Naive thymus-derived CD4-positive, alpha-beta T cell (primary cell): ENCODE measurements around the gene NPHP4. TPM values are rescaled to one million over a fixed set of nuclear protein-coding genes. Genes with fewer than 3 reads are reported as not detected.

ENCODE experiments used
- ATAC-seq: fragments of 150-1000 bp; cut with Tn5 transposase; 2 replicates; pipeline ENCODE4 v1.10.0; 2021; ENCODE audit warnings: mild to moderate bottlenecking, moderate library complexity
- CTCF ChIA-PET: fragments of 350-600 bp; sonication (Branson Sonifier 250); formaldehyde crosslinking; loops from one replicate; lab custom pipeline; 2021; ENCODE audit warnings: antibody characterized with exemption; lab: Charles Lee
- POLR2A ChIA-PET: fragments of 350-600 bp; sonication (Branson Sonifier 250); formaldehyde crosslinking; loops from one replicate; lab custom pipeline; 2021; ENCODE audit warnings: antibody characterized with exemption, inconsistent platforms; lab: Charles Lee
- DNase-seq, 9 donors: peaks; one replicate each; pipeline versions ENCODE4 v3.0.0 to v3.0.0-alpha.2; 2020 to 2022; ENCODE audit warnings: mixed read lengths in 1 of 9
- H3K27ac ChIP-seq: one replicate; pipeline ENCODE4 v1.7.0; 2013; ENCODE audit warnings: mild to moderate bottlenecking, low read depth, low read length, moderate library complexity
- H3K27me3 ChIP-seq, 2 donors: one replicate each; pipeline ENCODE4 v1.7.0; 2013; ENCODE audit warnings: low read length in 2 of 2, mild to moderate bottlenecking in 2 of 2, moderate library complexity in 2 of 2; ENCODE audit not compliant: control insufficient read depth in 2 of 2, insufficient read depth in 2 of 2
- H3K36me3 ChIP-seq, 3 experiments: 1 replicate in 2 of 3; 2 replicates in 1 of 3; pipeline ENCODE4 v1.7.0; 2013; ENCODE audit warnings: low read length in 3 of 3, mild to moderate bottlenecking in 3 of 3, moderate library complexity in 1 of 3; ENCODE audit not compliant: insufficient read depth in 3 of 3, control insufficient read depth in 2 of 3
- H3K4me1 ChIP-seq, 2 donors: one replicate each; pipeline ENCODE4 v1.7.0; 2013; ENCODE audit warnings: low read length in 2 of 2, mild to moderate bottlenecking in 2 of 2, moderate library complexity in 1 of 2; ENCODE audit not compliant: control insufficient read depth in 2 of 2, insufficient read depth in 2 of 2
- H3K4me3 ChIP-seq: 2 replicates; pipeline ENCODE4 v1.7.0; 2013; ENCODE audit warnings: mild to moderate bottlenecking, low read length
- H3K9me3 ChIP-seq, 3 experiments: 1 replicate in 2 of 3; 2 replicates in 1 of 3; pipeline ENCODE4 v1.7.0; 2013; ENCODE audit warnings: low read length in 3 of 3; ENCODE audit not compliant: control insufficient read depth in 2 of 3
- H3K27ac Mint-ChIP-seq, 9 donors: one replicate each; pipeline ENCODE4 v1.8.0; 2020 to 2022; ENCODE audit warnings: mixed read lengths in 9 of 9, mild to moderate bottlenecking in 8 of 9, moderate library complexity in 5 of 9, inconsistent platforms in 2 of 9
- H3K27me3 Mint-ChIP-seq, 5 donors: one replicate each; pipeline ENCODE4 v1.8.0; 2021 to 2022; ENCODE audit warnings: mixed read lengths in 5 of 5, mild to moderate bottlenecking in 1 of 5
- H3K36me3 Mint-ChIP-seq, 5 donors: one replicate each; pipeline ENCODE4 v1.8.0; 2020 to 2022; ENCODE audit warnings: mixed read lengths in 5 of 5, mild to moderate bottlenecking in 3 of 5, inconsistent platforms in 1 of 5
- H3K4me1 Mint-ChIP-seq, 7 donors: one replicate each; pipeline ENCODE4 v1.8.0; 2020 to 2022; ENCODE audit warnings: mixed read lengths in 7 of 7, mild to moderate bottlenecking in 3 of 7, inconsistent platforms in 1 of 7
- H3K4me3 Mint-ChIP-seq, 10 donors: one replicate each; pipeline ENCODE4 v1.8.0; 2020 to 2022; ENCODE audit warnings: mild to moderate bottlenecking in 10 of 10, mixed read lengths in 10 of 10, moderate library complexity in 6 of 10, inconsistent platforms in 2 of 10
- H3K9me3 Mint-ChIP-seq, 11 donors: one replicate each; pipeline ENCODE4 v1.8.0; 2020 to 2022; ENCODE audit warnings: mixed read lengths in 11 of 11, mild to moderate bottlenecking in 4 of 11, inconsistent platforms in 1 of 11, moderate library complexity in 1 of 11
- intact Hi-C, 2 donors: fragments of 100-400 bp; cut with micrococcal nuclease; formaldehyde crosslinking; loops; one replicate each; pipeline ENCODE4 v1.15.1; 2023
- polyA plus RNA-seq, 2 donors: library from polyadenylated mRNA; unstranded; fragments of 300-500 nt; fragmentation: Illumina TruSeq; gene quantifications; one replicate each; pipeline ENCODE4 v1.2.3, GENCODE V29; 2021
- total RNA-seq, 6 experiments: library from RNA in 5 of 6; stranded (reverse) in 5 of 6; gene quantifications; 1 replicate in 5 of 6; 2 replicates in 1 of 6; pipeline ENCODE4 v1.2.3 and lab custom pipeline; 2021 to 2026

The NPHP4 gene
- total and polyA plus RNA-seq, 7 experiments from 2014 or later = 0.40 to 20.6 (median 9.2) TPM

- POLR2A ChIA-PET = no interaction called here
Observed at GRCh38 chr1:5891137-5891536, 101.1 kb downstream of the NPHP4 start.

GRCh38 chr1:5890346-5891106, 101.7 kb downstream of the NPHP4 start:
- no peaks in the 10 kb centered on the region for H3K27me3 ChIP-seq
- peaks cover 0 to 13% (median 0%) of the 10 kb centered on the region in 3 experiments for H3K36me3 ChIP-seq
- no peaks in the 10 kb centered on the region for H3K4me1 ChIP-seq
- no peak for DNase-seq
- no peak overlapping the region for H3K27ac ChIP-seq
- H3K9me3 Mint-ChIP-seq = peaks cover 0 to 5% (median 0%) of the 10 kb centered on the region in 11 donors
- H3K9me3 ChIP-seq = no peaks in the 10 kb centered on the region
- H3K4me3 Mint-ChIP-seq = no peak overlapping the region
- ATAC-seq = no peak
- H3K4me3 ChIP-seq = no peak overlapping the region
- peaks cover 3 to 35% (median 14%) of the 10 kb centered on the region in 5 donors for H3K36me3 Mint-ChIP-seq
- CTCF ChIA-PET = no interaction called here
- H3K27me3 Mint-ChIP-seq = no peaks in the 10 kb centered on the region
- intact Hi-C loops = no loop called here
- POLR2A ChIA-PET = no interaction called here
- no peaks in the 10 kb centered on the region for H3K4me1 Mint-ChIP-seq
- H3K27ac Mint-ChIP-seq = no peak overlapping the region

More at GRCh38 chr1:5891137-5891536, 101.1 kb downstream of the NPHP4 start:
- no peak for DNase-seq
- peaks cover 0 to 13% (median 0%) of the 10 kb centered on the region in 3 experiments for H3K36me3 ChIP-seq
- no peak overlapping the region for H3K27ac ChIP-seq
- Mint-ChIP-seq H3K36me3 (peaks cover 3 to 40% (median 20%) of the 10 kb centered on the region in 5 donors), H3K4me1 (no peaks in the 10 kb centered on the region), H3K4me3 (no peak overlapping the region), H3K27me3 (no peaks in the 10 kb centered on the region), H3K27ac (no peak overlapping the region), H3K9me3 (peaks cover 0 to 5% (median 0%) of the 10 kb centered on the region in 11 donors)
- intact Hi-C loops = no loop called here
- H3K9me3 ChIP-seq = no peaks in the 10 kb centered on the region
- ATAC-seq = no peak
- H3K27me3 ChIP-seq = no peaks in the 10 kb centered on the region
- H3K4me1 ChIP-seq = no peaks in the 10 kb centered on the region
- CTCF ChIA-PET = no interaction called here
- no peak overlapping the region for H3K4me3 ChIP-seq

GRCh38 chr1:5889901-5890300, 102.3 kb downstream of the NPHP4 start:
- Mint-ChIP-seq H3K9me3 (peaks cover 0 to 5% (median 0%) of the 10 kb centered on the region in 11 donors), H3K36me3 (peaks cover 2 to 32% (median 11%) of the 10 kb centered on the region in 5 donors), H3K4me1 (no peaks in the 10 kb centered on the region), H3K27me3 (no peaks in the 10 kb centered on the region), H3K27ac (no peak overlapping the region), H3K4me3 (no peak overlapping the region)
- Histone ChIP-seq H3K4me3 (no peak overlapping the region), H3K27me3 (no peaks in the 10 kb centered on the region), H3K36me3 (peaks cover 0 to 13% (median 0%) of the 10 kb centered on the region in 3 experiments), H3K9me3 (no peaks in the 10 kb centered on the region), H3K27ac (no peak overlapping the region), H3K4me1 (no peaks in the 10 kb centered on the region)
- ATAC-seq (no peak), DNase-seq (no peak)
- ChIA-PET POLR2A (no interaction called here), CTCF (no interaction called here)
- intact Hi-C loops = no loop called here

- no peak overlapping the region for H3K4me3 ChIP-seq
- H3K36me3 ChIP-seq = peaks cover 0 to 13% (median 0%) of the 10 kb centered on the region in 3 experiments
- H3K9me3 ChIP-seq = no peaks in the 10 kb centered on the region
- H3K27me3 ChIP-seq = no peaks in the 10 kb centered on the region
- peaks cover 0 to 2% (median 0%) of the 10 kb centered on the region in 11 donors for H3K9me3 Mint-ChIP-seq
- H3K36me3 Mint-ChIP-seq = peaks cover 0 to 31% (median 7%) of the 10 kb centered on the region in 5 donors
- intact Hi-C loops = no loop called here
- no peak overlapping the region for H3K27ac ChIP-seq
- no peaks in the 10 kb centered on the region for H3K4me1 Mint-ChIP-seq
- DNase-seq (no peak), ATAC-seq (no peak)
- ChIA-PET CTCF (no interaction called here), POLR2A (no interaction called here)
- H3K4me3 Mint-ChIP-seq = no peak overlapping the region
- H3K27ac Mint-ChIP-seq = no peak overlapping the region
- H3K27me3 Mint-ChIP-seq = no peaks in the 10 kb centered on the region
- no peaks in the 10 kb centered on the region for H3K4me1 ChIP-seq
Observed at GRCh38 chr1:5889462-5889861, 102.8 kb downstream of the NPHP4 start.

- ChIA-PET POLR2A (no interaction called here), CTCF (no interaction called here)
- H3K4me1 Mint-ChIP-seq = no peaks in the 10 kb centered on the region
Observed at GRCh38 chr1:5888606-5889211, 103.5 kb downstream of the NPHP4 start.

GRCh38 chr1:5887971-5888361, 104.3 kb downstream of the NPHP4 start:
- Histone ChIP-seq H3K9me3 (no peaks in the 10 kb centered on the region), H3K4me3 (no peak overlapping the region), H3K36me3 (peaks cover 0 to 13% (median 0%) of the 10 kb centered on the region in 3 experiments), H3K27me3 (no peaks in the 10 kb centered on the region), H3K27ac (no peak overlapping the region), H3K4me1 (no peaks in the 10 kb centered on the region)
- ATAC-seq = no peak
- H3K27ac Mint-ChIP-seq = no peak overlapping the region
- intact Hi-C loops = no loop called here
- CTCF ChIA-PET = no interaction called here
- no peak overlapping the region for H3K4me3 Mint-ChIP-seq
- no peak for DNase-seq
- no peaks in the 10 kb centered on the region for H3K9me3 Mint-ChIP-seq
- POLR2A ChIA-PET = no interaction called here
- H3K27me3 Mint-ChIP-seq = no peaks in the 10 kb centered on the region
- H3K4me1 Mint-ChIP-seq = peaks cover 0 to 2% (median 0%) of the 10 kb centered on the region in 7 donors
- H3K36me3 Mint-ChIP-seq = peaks cover 0 to 31% (median 5%) of the 10 kb centered on the region in 5 donors

More at GRCh38 chr1:5888606-5889211, 103.5 kb downstream of the NPHP4 start:
- peaks cover 0 to 13% (median 0%) of the 10 kb centered on the region in 3 experiments for H3K36me3 ChIP-seq
- peaks cover 0 to 30% (median 5%) of the 10 kb centered on the region in 5 donors for H3K36me3 Mint-ChIP-seq
- no peaks in the 10 kb centered on the region for H3K4me1 ChIP-seq
- no peak overlapping the region for H3K4me3 Mint-ChIP-seq
- H3K9me3 Mint-ChIP-seq = no peaks in the 10 kb centered on the region
- peak overlapping the region in 1 of 9 donors; percentile 41 for H3K27ac Mint-ChIP-seq
- H3K27ac ChIP-seq = no peak overlapping the region
- no peaks in the 10 kb centered on the region for H3K27me3 ChIP-seq
- no peak overlapping the region for H3K4me3 ChIP-seq
- H3K27me3 Mint-ChIP-seq = no peaks in the 10 kb centered on the region
- intact Hi-C loops = no loop called here
- ATAC-seq (no peak), DNase-seq (no peak)
- H3K9me3 ChIP-seq = no peaks in the 10 kb centered on the region
